OCI-LY1 (cell line): ENCODE data around the gene FAM83D.

ENCODE experiments used
- H2AFZ ChIP-seq: fragments of 200-600 bp; sonication (generic), shearing (Covaris generic); 2 replicates; pipeline ENCODE4 v1.6.0; 2014; ENCODE audit warnings: antibody characterized with exemption, mild to moderate bottlenecking, low read length
- H3F3A ChIP-seq: fragments of 200-600 bp; sonication (generic), shearing (Covaris generic); 2 replicates; pipeline ENCODE4 v1.6.0; 2014; ENCODE audit warnings: mild to moderate bottlenecking, antibody characterized with exemption, low read length, moderate library complexity; ENCODE audit not compliant: insufficient read depth
- H3K27ac ChIP-seq: fragments of 200-600 bp; sonication (generic); 2 replicates; pipeline ENCODE4 v1.5.1; 2014; ENCODE audit warnings: low read length, mixed run types, mild to moderate bottlenecking, low read depth; ENCODE audit not compliant: poor library complexity, severe bottlenecking
- H3K27me3 ChIP-seq: fragments of 200-600 bp; sonication (generic); 2 replicates; pipeline ENCODE4 v1.6.0; 2014; ENCODE audit warnings: antibody characterized with exemption, mild to moderate bottlenecking, low read length, moderate library complexity; ENCODE audit not compliant: insufficient read depth
- H3K36me3 ChIP-seq: fragments of 200-600 bp; sonication (generic); 2 replicates; pipeline ENCODE4 v1.6.1; 2014; ENCODE audit warnings: mild to moderate bottlenecking, antibody characterized with exemption, low read length, moderate library complexity, mixed read lengths; ENCODE audit not compliant: insufficient read depth
- H3K4me1 ChIP-seq: fragments of 200-600 bp; sonication (generic); 2 replicates; pipeline ENCODE4 v1.5.1; 2014; ENCODE audit warnings: mild to moderate bottlenecking, low read length, moderate library complexity; ENCODE audit not compliant: insufficient read depth, severe bottlenecking
- H3K4me2 ChIP-seq: fragments of 200-600 bp; sonication (generic), shearing (Covaris generic); 2 replicates; pipeline ENCODE4 v1.6.1; 2014; ENCODE audit warnings: low read length
- H3K4me3 ChIP-seq: fragments of 200-600 bp; sonication (generic); 2 replicates; pipeline ENCODE4 v1.5.1; 2014; ENCODE audit warnings: low read length, low read depth, mild to moderate bottlenecking, mixed read lengths; ENCODE audit not compliant: poor library complexity, severe bottlenecking
- H3K79me2 ChIP-seq: fragments of 200-600 bp; shearing (Covaris generic); 2 replicates; pipeline ENCODE4 v1.6.1; 2016; ENCODE audit warnings: mixed run types, low read length, mixed read lengths; ENCODE audit not compliant: insufficient read depth
- H3K9ac ChIP-seq: fragments of 200-600 bp; sonication (generic), shearing (Covaris generic); 2 replicates; pipeline ENCODE4 v1.6.1; 2014; ENCODE audit warnings: mild to moderate bottlenecking, low read length, mixed read lengths
- H3K9me2 ChIP-seq: fragments of 200-600 bp; sonication (generic), shearing (Covaris generic); 2 replicates; pipeline ENCODE4 v1.6.1; 2014; ENCODE audit warnings: low read depth, mild to moderate bottlenecking, low read length, mixed read lengths
- H3K9me3 ChIP-seq: fragments of 200-600 bp; shearing (Covaris generic); 2 replicates; pipeline ENCODE4 v1.6.1; 2014; ENCODE audit warnings: low read length, mixed read lengths
- H4K20me1 ChIP-seq: fragments of 200-600 bp; sonication (generic), shearing (Covaris generic); 2 replicates; pipeline ENCODE4 v1.6.0; 2016; ENCODE audit warnings: mild to moderate bottlenecking, low read length; ENCODE audit not compliant: insufficient read depth
- CTCF ChIP-seq: fragments of 200-600 bp; sonication (generic), shearing (Covaris generic); IDR thresholded peaks from 2 replicates; pipeline ENCODE4 v1.5.1; 2017; ENCODE audit warnings: mild to moderate bottlenecking, antibody characterized with exemption, low read length, moderate library complexity, mixed read lengths
- EZH2 ChIP-seq: fragments of 200-600 bp; sonication (generic), shearing (Covaris generic); IDR thresholded peaks from 2 replicates; pipeline ENCODE4 v1.8.0; 2017; ENCODE audit warnings: borderline replicate concordance, mixed run types, mild to moderate bottlenecking, antibody characterized with exemption, low read length, moderate library complexity, mixed read lengths

The FAM83D gene

GRCh38 chr20:38907918-38908677, 18.1 kb upstream of the FAM83D start:
- Histone ChIP-seq H4K20me1 (no peaks in the 10 kb centered on the region), H2AFZ (no peak overlapping the region), H3K27ac (no peak overlapping the region), H3K9me3 (no peaks in the 10 kb centered on the region), H3K36me3 (peaks cover 82% of the 10 kb centered on the region), H3K4me1 (no peaks in the 10 kb centered on the region), H3K4me3 (no peak overlapping the region), H3K9ac (no peak overlapping the region), H3K4me2 (no peak overlapping the region), H3K79me2 (no peaks in the 10 kb centered on the region), H3K9me2 (no peaks in the 10 kb centered on the region), H3K27me3 (no peaks in the 10 kb centered on the region), H3F3A (no peaks in the 10 kb centered on the region)
- no peak for TF ChIP-seq EZH2
- TF ChIP-seq CTCF, result no peak

GRCh38 chr20:38915355-38915754, 10.9 kb upstream of the FAM83D start:
- Histone ChIP-seq H3K9me2 (no peaks in the 10 kb centered on the region), H3K4me1 (no peaks in the 10 kb centered on the region), H3K79me2 (no peaks in the 10 kb centered on the region), H3K27me3 (no peaks in the 10 kb centered on the region), H3K9ac (no peak overlapping the region), H3K9me3 (no peaks in the 10 kb centered on the region), H3K36me3 (peaks cover 79% of the 10 kb centered on the region), H3F3A (no peaks in the 10 kb centered on the region), H2AFZ (no peak overlapping the region), H3K27ac (no peak overlapping the region), H3K4me3 (no peak overlapping the region), H4K20me1 (no peaks in the 10 kb centered on the region), H3K4me2 (no peak overlapping the region)
- TF ChIP-seq CTCF (no peak), EZH2 (no peak)

- Histone ChIP-seq H3K27me3 (no peaks in the 10 kb centered on the region), H3K79me2 (no peaks in the 10 kb centered on the region), H2AFZ (no peak overlapping the region), H3K9me3 (no peaks in the 10 kb centered on the region), H3K9ac (no peak overlapping the region), H3K27ac (no peak overlapping the region), H3K4me2 (no peak overlapping the region), H3K4me3 (no peak overlapping the region), H3K4me1 (no peaks in the 10 kb centered on the region), H3K36me3 (peaks cover 88% of the 10 kb centered on the region), H3F3A (no peaks in the 10 kb centered on the region), H3K9me2 (no peaks in the 10 kb centered on the region), H4K20me1 (no peaks in the 10 kb centered on the region)
- TF ChIP-seq EZH2 (no peak), CTCF (no peak)
Measured at GRCh38 chr20:38917657-38918056, 8.6 kb upstream of the FAM83D start.
